ENCODE results near the gene STOX1.
"Not testable (repeated sequence)": the region's sequence is repeated elsewhere in the genome, so short reads cannot be mapped to it uniquely, and the experiment has no call there.

Gene STOX1, protein sequence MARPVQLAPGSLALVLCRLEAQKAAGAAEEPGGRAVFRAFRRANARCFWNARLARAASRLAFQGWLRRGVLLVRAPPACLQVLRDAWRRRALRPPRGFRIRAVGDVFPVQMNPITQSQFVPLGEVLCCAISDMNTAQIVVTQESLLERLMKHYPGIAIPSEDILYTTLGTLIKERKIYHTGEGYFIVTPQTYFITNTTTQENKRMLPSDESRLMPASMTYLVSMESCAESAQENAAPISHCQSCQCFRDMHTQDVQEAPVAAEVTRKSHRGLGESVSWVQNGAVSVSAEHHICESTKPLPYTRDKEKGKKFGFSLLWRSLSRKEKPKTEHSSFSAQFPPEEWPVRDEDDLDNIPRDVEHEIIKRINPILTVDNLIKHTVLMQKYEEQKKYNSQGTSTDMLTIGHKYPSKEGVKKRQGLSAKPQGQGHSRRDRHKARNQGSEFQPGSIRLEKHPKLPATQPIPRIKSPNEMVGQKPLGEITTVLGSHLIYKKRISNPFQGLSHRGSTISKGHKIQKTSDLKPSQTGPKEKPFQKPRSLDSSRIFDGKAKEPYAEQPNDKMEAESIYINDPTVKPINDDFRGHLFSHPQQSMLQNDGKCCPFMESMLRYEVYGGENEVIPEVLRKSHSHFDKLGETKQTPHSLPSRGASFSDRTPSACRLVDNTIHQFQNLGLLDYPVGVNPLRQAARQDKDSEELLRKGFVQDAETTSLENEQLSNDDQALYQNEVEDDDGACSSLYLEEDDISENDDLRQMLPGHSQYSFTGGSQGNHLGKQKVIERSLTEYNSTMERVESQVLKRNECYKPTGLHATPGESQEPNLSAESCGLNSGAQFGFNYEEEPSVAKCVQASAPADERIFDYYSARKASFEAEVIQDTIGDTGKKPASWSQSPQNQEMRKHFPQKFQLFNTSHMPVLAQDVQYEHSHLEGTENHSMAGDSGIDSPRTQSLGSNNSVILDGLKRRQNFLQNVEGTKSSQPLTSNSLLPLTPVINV

GRCh38 chr10:68826764-68827591 lies at the start of gene STOX1:
TSS of gene STOX1 (plus strand) at chr10:68827531. CDS start at chr10:68827624, 93 bp downstream.
- DNase-seq (ENCODE audit: low read depth in 2 of 2, low spot score in 1 of 2), result peak in 1 of 2 donors; percentile 17

DNA sequence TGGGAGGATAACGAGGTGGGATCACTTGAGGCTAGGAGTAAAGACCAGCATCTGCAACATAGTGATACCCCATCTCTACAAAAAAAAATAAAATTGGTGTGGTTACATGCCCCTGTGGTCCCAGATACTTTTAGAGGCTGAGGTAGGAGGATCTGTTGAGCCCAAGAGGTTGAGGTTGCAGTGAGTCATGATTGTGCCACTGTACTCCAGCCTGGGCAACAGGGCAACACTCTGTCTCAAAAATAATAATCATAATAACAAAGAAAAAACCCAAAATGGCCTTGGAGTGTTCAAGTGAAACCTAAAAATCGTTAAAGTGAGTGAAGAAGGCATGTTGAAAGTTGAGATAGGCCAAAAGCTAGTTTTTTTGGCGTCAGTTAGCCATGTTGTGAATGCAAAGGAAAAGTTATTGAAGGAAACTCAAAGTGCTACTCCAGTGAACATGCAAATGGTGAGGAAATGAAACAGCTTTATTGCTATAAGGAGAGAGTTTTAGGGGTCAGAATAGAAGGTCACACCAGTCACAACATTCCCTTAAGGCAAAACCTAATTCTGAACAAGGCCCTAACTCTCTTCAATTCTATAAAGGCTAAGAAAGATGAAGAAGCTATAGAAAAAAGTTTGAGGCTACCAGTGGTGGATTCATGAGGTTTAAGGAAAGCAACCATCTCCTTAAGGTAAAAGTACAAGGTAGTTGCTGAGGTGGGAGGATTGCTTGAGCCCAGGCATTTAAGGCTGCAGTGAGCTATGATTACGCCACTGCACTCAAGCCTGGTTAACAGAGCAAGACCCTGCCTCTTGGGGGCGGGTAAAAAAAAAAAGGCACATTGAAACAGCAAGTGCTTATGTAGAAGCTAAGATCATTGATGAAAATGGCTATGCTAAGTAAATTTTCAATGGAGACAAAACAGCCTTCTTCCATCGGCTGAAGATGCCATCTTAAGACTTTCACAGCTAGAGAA lies 45.4 kb upstream of the STOX1 start:
- DNase-seq (ENCODE audit: low read depth in 2 of 2, low spot score in 1 of 2), result no peak

GRCh38 chr10:68784476-68784875 lies 42.9 kb upstream of the STOX1 start:
- no peak for DNase-seq (ENCODE audit: low read depth in 2 of 2, low spot score in 1 of 2)

DNA sequence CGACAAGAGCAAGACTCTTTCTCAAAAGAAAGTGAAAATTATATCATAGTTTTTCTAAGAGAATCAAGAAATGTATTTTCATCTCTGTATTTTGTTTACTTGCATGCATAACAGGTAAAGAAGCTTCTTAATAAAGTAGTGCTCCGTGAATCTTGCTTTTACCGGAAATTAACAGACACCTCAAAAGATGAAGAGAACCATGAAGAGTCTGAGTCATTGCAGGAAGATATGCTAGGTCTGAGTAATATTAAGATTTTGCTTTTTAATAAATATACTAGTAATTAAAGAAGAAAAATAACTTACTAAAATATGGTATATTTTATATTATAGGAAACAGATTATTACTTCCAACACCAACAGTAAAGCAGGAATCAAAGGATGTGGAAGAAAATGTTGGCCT lies 39.5 kb upstream of the STOX1 start:
- no peak for DNase-seq (ENCODE audit: low read depth in 2 of 2, low spot score in 1 of 2)

GRCh38 chr10:68790476-68790875 lies 36.9 kb upstream of the STOX1 start:
- no peak for DNase-seq (ENCODE audit: low read depth in 2 of 2, low spot score in 1 of 2)

DNA sequence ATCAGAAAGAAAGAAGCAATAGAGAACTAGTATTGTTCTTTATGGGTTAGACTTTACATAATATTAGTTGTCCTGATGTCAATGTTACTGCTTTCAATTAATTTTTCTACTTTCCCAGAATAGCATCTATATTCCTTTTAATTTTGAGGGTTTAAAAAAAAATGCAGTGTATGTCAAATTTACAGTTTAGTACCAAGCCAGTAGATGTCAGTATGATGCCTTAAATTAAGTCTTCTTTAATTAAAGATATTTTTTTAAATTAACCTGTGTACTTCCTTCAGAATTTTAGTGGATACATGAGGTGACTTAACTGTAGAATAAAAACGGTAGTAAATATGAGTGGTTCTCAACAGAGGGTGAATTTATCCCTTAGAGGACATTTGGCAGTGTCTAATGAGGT lies 35.2 kb upstream of the STOX1 start:
- no peak for DNase-seq (ENCODE audit: low read depth in 2 of 2, low spot score in 1 of 2)

DNA sequence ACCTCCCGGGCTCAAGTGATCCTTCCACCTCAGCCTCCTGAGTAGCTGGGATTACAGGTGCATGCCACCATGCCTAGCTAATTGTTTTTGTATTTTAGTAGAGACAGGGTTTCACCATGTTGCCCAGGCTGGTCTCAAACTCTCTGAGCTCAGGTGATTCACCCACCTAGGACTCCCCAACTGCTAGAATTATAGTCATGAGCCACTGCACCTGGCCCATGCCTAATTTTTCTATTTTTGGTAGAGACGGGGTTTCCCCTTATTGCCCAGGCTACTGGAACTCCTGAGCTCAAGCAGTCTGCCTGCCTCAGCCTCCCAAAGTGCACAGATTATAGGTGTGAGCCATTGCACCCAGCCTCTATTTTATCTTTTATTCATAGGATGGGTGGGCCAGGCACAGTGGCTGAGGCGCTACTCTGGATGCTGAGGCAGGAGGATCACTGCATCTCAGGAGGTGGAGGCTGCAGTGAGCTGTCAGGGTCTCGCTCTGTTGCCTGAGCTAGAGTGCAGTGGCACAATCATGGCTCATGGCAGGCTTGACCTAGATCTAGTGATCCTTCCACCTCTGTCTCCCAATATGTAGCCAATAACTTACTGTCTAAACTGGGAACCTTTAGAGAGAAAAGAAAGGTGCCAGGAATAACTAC lies 31.3 kb upstream of the STOX1 start:
- DNase-seq (ENCODE audit: low read depth in 2 of 2, low spot score in 1 of 2), result no peak

DNA sequence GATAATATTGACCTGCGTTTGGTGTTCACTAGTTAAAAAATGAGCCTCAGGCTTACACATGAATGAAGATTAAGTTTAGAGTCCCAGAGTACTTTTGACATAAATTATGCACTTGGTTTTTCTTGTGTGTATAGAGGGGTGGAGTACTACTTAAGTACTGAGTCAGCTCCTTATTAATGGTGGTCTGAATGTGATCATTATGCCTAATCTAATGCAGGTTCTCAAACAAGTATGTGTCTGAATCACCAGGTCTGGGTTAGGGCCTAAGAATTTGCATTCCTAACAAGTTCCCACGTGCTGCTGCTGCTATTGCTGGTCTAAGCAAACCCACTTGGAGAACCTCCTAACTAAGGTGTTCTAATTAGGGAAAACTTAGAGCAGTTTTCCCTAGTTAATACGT lies 30.7 kb upstream of the STOX1 start:
- DNase-seq (ENCODE audit: low read depth in 2 of 2, low spot score in 1 of 2), result no peak

DNA sequence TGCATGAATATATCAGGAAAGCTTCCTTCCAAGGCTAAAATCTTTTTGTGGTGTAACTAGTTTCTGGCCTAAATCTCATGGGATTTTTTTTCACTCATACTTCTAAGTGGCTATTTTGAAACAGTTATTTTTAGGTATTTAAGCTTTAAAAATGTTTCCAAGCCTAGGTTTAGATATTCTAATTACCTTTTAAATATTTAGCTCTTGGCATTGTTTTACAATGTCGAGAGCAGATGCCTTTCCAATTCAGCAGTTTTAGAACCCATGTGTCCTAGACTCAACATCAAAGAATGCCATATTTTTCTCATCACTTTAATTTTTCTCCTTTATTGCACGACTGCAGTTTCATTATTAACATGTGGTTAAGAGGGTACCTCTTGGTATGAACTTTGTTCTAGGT lies 27.1 kb upstream of the STOX1 start:
- DNase-seq (ENCODE audit: low read depth in 2 of 2, low spot score in 1 of 2), result no peak

GRCh38 chr10:68804692-68805091 lies 22.6 kb upstream of the STOX1 start:
- no peak for DNase-seq (ENCODE audit: low read depth in 2 of 2, low spot score in 1 of 2)

DNA sequence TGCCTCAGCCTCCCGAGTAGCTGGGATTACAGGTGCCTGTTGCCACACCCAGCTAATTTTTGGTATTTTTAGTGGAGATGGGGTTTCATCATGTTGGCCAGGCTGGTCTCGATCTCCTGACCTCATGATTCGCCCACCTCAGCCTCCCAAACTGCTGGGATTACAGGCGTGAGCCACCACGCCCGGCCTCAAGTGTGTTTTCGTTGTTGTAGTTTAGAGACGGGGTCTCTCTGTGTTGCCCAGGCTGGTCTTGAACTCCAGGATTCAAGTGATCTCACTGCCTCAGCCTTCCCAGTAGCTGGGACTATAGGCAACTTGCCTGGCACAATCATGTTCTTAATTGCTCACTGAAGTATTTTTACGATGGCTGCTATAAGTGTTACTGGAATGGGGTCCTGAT lies 16.5 kb upstream of the STOX1 start:
- not testable (repeated sequence) for DNase-seq (ENCODE audit: low read depth in 2 of 2, low spot score in 1 of 2)

GRCh38 chr10:68811314-68812009 lies 15.9 kb upstream of the STOX1 start:
- no peak for DNase-seq (ENCODE audit: low read depth in 2 of 2, low spot score in 1 of 2)

DNA sequence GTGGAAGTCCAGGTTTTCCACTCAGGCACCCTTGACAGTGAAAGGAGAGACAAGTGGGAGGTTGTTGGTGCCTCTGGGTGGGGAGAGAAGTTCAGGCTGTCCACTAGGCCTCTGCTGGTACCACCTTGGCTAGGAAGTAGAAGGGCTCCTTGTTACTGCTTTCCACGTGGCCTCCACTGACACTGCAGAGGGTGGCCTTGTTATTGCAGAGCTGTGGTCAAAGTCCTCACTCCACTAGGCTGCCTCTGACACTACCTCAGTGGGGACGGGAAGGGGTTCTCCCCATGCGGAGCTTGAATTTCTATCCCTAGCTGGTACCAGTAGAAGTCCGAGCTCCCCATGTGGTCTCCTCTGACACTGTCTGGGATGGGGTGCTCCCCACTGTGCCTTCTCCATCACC lies 14.9 kb upstream of the STOX1 start:
- no peak for DNase-seq (ENCODE audit: low read depth in 2 of 2, low spot score in 1 of 2)

DNA sequence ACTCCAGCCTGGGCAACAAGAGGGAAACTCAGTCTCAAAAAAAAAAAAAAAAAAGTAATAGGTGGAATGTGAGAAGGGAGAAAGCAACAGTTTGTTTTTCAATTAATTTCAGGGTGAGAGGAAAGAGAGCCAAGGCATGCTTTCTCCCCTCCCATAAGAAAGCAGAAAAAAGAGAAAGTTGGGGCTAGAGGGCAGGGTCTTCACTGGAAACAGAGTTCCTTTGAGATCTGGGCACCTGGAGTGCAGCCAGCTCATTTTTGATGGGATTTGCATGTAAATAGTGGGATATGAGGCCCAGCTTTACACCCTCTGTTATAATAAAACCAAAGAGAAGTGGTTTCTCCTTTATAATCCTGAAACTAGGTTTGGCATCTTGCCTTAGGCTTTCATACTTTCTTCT lies 13.8 kb upstream of the STOX1 start:
- no peak for DNase-seq (ENCODE audit: low read depth in 2 of 2, low spot score in 1 of 2)

DNA sequence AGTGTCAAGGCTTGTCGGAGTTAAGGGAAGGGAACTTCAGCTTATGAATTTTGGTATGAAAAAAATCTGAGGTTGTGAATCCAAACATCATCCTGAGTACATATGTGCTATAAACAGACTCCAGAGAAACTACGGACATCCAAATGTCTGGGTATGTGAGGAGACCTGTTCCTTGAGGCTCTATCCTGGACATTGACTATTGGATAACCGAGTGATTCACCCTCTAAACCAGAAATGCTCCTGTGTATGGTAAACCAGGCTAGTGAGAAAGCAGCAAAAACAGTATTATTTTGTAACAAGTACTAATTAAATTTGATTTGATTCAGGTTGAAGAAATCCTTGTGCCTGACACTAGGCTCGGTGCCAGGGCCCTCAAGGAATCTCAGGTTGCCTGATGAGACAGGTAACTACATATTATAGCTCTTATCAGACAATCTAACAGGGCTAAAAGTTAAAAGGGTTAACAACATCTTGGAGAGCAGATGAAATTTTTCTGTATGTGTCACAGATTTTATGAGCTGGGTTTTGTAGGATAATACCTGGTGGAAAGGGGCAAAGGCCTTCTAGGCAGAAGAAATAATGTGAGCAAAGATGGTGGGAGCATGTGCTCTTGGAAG lies 10.4 kb upstream of the STOX1 start:
- DNase-seq (ENCODE audit: low read depth in 2 of 2, low spot score in 1 of 2), result no peak

DNA sequence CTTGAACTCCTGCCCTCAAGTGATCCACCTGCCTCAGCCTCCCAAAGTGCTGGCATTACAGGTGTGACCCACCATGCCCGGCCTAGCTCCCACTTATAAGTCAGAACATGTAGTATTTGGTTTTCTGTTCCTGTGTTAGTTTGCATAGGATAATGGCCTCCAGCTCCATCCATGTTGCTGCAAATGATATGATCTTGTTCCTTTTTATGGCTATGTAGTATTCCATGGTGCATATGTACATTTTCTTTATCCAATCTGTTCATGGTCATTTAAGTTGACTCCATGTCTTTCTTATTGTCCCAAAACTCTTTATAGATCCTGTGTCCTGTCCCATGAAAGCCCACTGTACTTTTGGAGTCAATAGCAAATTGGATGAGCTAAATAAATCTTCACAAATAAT lies 7.0 kb upstream of the STOX1 start:
- not testable (repeated sequence) for DNase-seq (ENCODE audit: low read depth in 2 of 2, low spot score in 1 of 2)

DNA sequence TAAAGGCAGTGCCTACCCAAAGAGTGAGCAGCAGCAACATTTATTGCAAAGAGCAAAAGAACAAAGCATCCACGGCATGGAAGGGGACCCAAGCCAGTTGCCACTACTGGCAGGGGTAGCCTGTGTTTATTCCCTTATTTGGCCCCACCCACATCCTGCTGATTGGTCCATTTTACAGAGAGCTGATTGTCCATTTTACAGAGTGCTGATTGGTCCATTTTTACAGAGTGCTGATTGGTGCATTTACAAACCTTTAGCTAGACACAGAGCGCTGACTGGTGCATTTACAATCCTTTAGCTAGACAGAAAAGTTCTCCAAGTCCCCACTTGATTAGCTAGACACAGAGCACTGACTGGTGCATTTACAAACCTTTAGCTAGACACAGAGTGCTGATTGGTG lies 4.7 kb upstream of the STOX1 start:
- not testable (repeated sequence) for DNase-seq (ENCODE audit: low read depth in 2 of 2, low spot score in 1 of 2)

DNA sequence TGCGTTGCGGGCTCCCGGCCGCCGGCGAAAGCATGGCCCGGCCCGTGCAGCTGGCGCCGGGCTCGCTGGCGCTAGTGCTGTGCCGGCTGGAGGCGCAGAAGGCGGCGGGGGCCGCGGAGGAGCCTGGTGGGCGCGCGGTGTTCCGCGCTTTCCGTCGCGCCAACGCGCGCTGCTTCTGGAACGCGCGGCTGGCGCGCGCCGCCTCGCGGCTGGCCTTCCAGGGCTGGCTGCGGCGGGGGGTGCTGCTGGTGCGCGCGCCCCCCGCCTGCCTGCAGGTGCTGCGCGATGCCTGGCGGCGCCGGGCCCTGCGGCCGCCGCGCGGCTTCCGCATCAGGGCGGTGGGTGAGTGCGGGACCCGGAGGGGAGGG lies 245 bp downstream of the STOX1 start:
- not testable (repeated sequence) for DNase-seq (ENCODE audit: low read depth in 2 of 2, low spot score in 1 of 2)

Data from stimulated activated CD8-positive, alpha-beta memory T cell treated with anti-CD3 and anti-CD28 coated beads, Interleukin-4, amount 100 ng/mL, for 1 hour (primary cell).